AG09309 (cell line): ENCODE measurements around the gene PBX4.

Experiments
- DNase-seq: peaks from one replicate; pipeline ENCODE4 v3.0.0-alpha.2; 2010; ENCODE audit warnings: low read depth
- H3K4me3 ChIP-seq: 2 replicates; pipeline ENCODE4 v1.5.1; 2011; ENCODE audit warnings: mild to moderate bottlenecking, low read depth, low read length, moderate library complexity; ENCODE audit not compliant: control insufficient read depth
- CTCF ChIP-seq: IDR thresholded peaks from 2 replicates; pipeline ENCODE4 v1.5.1; 2011; ENCODE audit warnings: mild to moderate bottlenecking, low read depth, low read length, inconsistent platforms; ENCODE audit not compliant: insufficient read depth, control insufficient read depth; ENCODE audit errors: missing control alignments

Gene PBX4

GRCh38 chr19:19563348-19563848 is 55.1 kb downstream of the PBX4 start:
- no peak overlapping the region for H3K4me3 ChIP-seq
- DNase-seq = no peak
- TF ChIP-seq CTCF = no peak

GRCh38 chr19:19562665-19563347 is 55.7 kb downstream of the PBX4 start:
- TF ChIP-seq CTCF = no peak
- DNase-seq = no peak

GRCh38 chr19:19561946-19562664 is 56.4 kb downstream of the PBX4 start:
- no peak for TF ChIP-seq CTCF
- no peak for DNase-seq
- H3K4me3 ChIP-seq = no peak overlapping the region

More at GRCh38 chr19:19562665-19563347, 55.7 kb downstream of the PBX4 start:
- no peak overlapping the region for H3K4me3 ChIP-seq

GRCh38 chr19:19559931-19560330 is 58.6 kb downstream of the PBX4 start:
- DNase-seq = no peak
- no peak overlapping the region for H3K4me3 ChIP-seq
- no peak for TF ChIP-seq CTCF

- no peak for TF ChIP-seq CTCF
- no peak overlapping the region for H3K4me3 ChIP-seq
- DNase-seq = no peak
These were observed 59.9 kb downstream of the PBX4 start for GRCh38 chr19:19558636-19559035.

- no peak for TF ChIP-seq CTCF
- DNase-seq = no peak
- H3K4me3 ChIP-seq = no peak overlapping the region
These were observed 60.4 kb downstream of the PBX4 start for GRCh38 chr19:19558055-19558454.
